Breast epithelium (tissue), 3 donors: ENCODE results near the gene GNAO1.

Experiments used
- CTCF ChIP-seq, 3 donors: fragments of 450-650 bp; IDR thresholded peaks; one replicate each; pipeline ENCODE4 v1.5.1; 2016 to 2017; ENCODE audit warnings: antibody characterized with exemption in 3 of 3, mild to moderate bottlenecking in 3 of 3, moderate library complexity in 3 of 3
- POLR2AphosphoS5 ChIP-seq, 3 donors: sonication (generic); formaldehyde crosslinking; IDR thresholded peaks; one replicate each; pipeline ENCODE4 v1.6.1; 2017; ENCODE audit warnings: antibody characterized with exemption in 3 of 3

DNA sequence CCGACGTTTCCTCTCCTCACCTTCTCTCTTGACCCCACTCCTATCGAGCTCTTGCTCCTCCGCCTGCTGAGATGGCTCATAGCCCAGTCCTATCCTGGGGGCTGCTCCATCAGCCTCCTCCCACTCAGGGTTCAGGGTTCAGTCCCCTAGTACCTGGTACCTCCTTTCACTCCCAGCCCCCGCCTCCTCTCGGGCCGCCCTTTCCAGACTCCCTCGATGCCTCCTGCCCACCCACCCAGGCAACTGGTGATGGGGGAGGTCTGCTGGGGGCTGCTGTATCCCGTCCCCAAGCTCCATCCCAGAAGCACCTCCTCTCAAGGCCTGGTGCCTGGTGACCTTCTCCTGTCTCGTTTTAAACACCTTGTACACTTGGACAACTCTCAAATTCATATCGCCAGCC is 140.1 kb downstream of the GNAO1 start:
- TF ChIP-seq POLR2AphosphoS5 (IDR thresholded peaks at IDR 0.05) (no peak), CTCF (IDR thresholded peaks at IDR 0.05) (no peak)
